ENCODE measurements around the gene KIF21A. TPM values are rescaled to one million over a fixed set of nuclear protein-coding genes. Genes with fewer than 3 reads are reported as not detected.

Gene KIF21A
- total and polyA plus RNA-seq, 2 of the 13 experiments (the other 11 are each of a cell fraction or from before 2014, with no cell fraction given): 20.6 to 39.7 TPM

DNA sequence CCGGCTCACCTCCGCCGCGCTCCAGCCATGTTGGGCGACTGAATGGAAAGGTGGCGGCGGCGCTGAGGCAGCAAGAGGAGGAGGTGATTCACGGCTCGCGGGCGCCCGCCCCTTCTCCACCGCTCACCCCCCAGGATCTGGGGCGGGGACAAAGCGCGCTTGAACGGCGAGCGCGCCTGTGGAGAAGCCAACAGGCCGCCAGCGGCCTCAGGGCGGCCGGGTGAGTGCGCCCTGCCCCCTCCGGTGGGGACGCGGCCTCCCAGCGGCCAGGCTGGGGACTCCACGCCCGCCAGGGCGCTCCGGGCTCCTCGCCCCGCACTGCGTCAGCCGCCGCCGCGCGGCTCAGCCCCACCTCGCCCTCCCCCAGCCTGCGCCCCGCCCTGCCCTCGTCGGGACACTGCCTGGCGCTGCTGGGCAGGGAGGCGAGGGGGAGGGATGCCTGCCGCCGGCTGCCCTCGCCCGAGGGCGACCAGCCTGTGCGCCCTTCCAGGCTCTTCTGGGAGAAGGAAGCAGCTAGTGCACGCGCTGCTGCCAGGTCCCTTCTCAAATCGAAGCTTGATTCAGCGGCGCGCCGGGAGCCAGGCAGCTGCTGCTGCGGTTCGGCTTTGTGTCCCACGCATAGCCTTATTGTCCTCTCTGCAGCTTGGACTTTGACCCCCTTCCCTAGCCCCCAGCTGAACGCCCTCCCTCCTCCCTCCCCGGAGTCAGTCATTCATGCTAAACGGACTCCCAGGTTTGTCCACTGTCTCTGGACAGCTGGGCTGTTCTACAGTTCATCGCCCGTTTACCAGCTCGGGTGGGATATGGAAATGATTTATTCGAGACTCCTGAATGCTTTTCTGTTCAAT lies at the start of gene KIF21A (continued):
- TF ChIP-seq, protein P1, sequence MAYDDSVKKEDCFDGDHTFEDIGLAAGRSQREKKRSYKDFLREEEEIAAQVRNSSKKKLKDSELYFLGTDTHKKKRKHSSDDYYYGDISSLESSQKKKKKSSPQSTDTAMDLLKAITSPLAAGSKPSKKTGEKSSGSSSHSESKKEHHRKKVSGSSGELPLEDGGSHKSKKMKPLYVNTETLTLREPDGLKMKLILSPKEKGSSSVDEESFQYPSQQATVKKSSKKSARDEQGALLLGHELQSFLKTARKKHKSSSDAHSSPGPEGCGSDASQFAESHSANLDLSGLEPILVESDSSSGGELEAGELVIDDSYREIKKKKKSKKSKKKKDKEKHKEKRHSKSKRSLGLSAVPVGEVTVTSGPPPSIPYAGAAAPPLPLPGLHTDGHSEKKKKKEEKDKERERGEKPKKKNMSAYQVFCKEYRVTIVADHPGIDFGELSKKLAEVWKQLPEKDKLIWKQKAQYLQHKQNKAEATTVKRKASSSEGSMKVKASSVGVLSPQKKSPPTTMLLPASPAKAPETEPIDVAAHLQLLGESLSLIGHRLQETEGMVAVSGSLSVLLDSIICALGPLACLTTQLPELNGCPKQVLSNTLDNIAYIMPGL (CRISPR knock-in tag; IDR thresholded peaks at IDR 0.05; ENCODE audit: borderline replicate concordance in 1 of 2, low read depth in 1 of 2): peak; percentile 77 to 85; a peak in 3 of 4 replicates
- TF ChIP-seq TSC22D2 (CRISPR knock-in tag; IDR thresholded peaks at IDR 0.05; ENCODE audit: borderline replicate concordance): peak; percentile 63; the same call in 1 of the 2 replicates
- TF ChIP-seq, protein P2, sequence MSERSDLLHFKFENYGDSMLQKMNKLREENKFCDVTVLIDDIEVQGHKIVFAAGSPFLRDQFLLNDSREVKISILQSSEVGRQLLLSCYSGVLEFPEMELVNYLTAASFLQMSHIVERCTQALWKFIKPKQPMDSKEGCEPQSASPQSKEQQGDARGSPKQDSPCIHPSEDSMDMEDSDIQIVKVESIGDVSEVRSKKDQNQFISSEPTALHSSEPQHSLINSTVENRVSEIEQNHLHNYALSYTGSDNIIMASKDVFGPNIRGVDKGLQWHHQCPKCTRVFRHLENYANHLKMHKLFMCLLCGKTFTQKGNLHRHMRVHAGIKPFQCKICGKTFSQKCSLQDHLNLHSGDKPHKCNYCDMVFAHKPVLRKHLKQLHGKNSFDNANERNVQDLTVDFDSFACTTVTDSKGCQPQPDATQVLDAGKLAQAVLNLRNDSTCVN (CRISPR knock-in tag; IDR thresholded peaks at IDR 0.05; ENCODE audit: borderline replicate concordance): no peak
- TF ChIP-seq TOPORS (CRISPR knock-in tag; IDR thresholded peaks at IDR 0.05): 0 out of 2 replicates have a peak, but pooled peaks have one; percentile 30
- no peak for TF ChIP-seq ZBTB42 (CRISPR knock-in tag; IDR thresholded peaks at IDR 0.05)
- 0 out of 2 replicates have a peak, but pooled peaks have one; percentile 40 for TF ChIP-seq MIER3 (CRISPR knock-in tag; IDR thresholded peaks at IDR 0.05; ENCODE audit: borderline replicate concordance)
- TF ChIP-seq ZNF34 (CRISPR knock-in tag; IDR thresholded peaks at IDR 0.05; ENCODE audit: borderline replicate concordance): 0 out of 2 replicates have a peak, but pooled peaks have one; percentile 39
- TF ChIP-seq ZNF30 (CRISPR knock-in tag; IDR thresholded peaks at IDR 0.05): 0 out of 2 replicates have a peak, but pooled peaks have one; percentile 26
- TF ChIP-seq HOXA7 (CRISPR knock-in tag; IDR thresholded peaks at IDR 0.05): no peak
- TF ChIP-seq PHB2 (IDR thresholded peaks at IDR 0.05; ENCODE audit: partially characterized antibody): no peak
- TF ChIP-seq, protein P3, sequence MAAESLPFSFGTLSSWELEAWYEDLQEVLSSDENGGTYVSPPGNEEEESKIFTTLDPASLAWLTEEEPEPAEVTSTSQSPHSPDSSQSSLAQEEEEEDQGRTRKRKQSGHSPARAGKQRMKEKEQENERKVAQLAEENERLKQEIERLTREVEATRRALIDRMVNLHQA (CRISPR knock-in tag; IDR thresholded peaks at IDR 0.05): no peak
- peak in 1 of 2 experiments; percentile 63; a peak in 1 of 4 replicates for TF ChIP-seq NR2F1 (CRISPR knock-in tag; IDR thresholded peaks at IDR 0.05)
- TF ChIP-seq, protein P4, sequence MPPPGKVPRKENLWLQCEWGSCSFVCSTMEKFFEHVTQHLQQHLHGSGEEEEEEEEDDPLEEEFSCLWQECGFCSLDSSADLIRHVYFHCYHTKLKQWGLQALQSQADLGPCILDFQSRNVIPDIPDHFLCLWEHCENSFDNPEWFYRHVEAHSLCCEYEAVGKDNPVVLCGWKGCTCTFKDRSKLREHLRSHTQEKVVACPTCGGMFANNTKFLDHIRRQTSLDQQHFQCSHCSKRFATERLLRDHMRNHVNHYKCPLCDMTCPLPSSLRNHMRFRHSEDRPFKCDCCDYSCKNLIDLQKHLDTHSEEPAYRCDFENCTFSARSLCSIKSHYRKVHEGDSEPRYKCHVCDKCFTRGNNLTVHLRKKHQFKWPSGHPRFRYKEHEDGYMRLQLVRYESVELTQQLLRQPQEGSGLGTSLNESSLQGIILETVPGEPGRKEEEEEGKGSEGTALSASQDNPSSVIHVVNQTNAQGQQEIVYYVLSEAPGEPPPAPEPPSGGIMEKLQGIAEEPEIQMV (CRISPR knock-in tag; IDR thresholded peaks at IDR 0.05; ENCODE audit: low read depth): no peak
- peak; percentile 74; the same call in 1 of the 2 replicates for TF ChIP-seq ZFP36L1 (CRISPR knock-in tag; IDR thresholded peaks at IDR 0.05)
- peak; percentile 59; the same call in 1 of the 2 replicates for TF ChIP-seq YEATS2 (CRISPR knock-in tag; IDR thresholded peaks at IDR 0.05; ENCODE audit: borderline replicate concordance)
- TF ChIP-seq XBP1 (CRISPR knock-in tag; IDR thresholded peaks at IDR 0.05): no peak
- peak; percentile 85 for TF ChIP-seq ZNF749 (CRISPR knock-in tag; IDR thresholded peaks at IDR 0.05; ENCODE audit: borderline replicate concordance)
- TF ChIP-seq FOXP1 (IDR thresholded peaks at IDR 0.05): no peak
- peak; percentile 25; the same call in 1 of the 2 replicates for TF ChIP-seq FOXP1 (CRISPR knock-in tag; IDR thresholded peaks at IDR 0.05)
- peak; percentile 77 for TF ChIP-seq GTF2F1 (IDR thresholded peaks at IDR 0.05; ENCODE audit: low read length)
- peak; percentile 81 for TF ChIP-seq FOSL2 (CRISPR knock-in tag; IDR thresholded peaks at IDR 0.05)
- TF ChIP-seq SRSF1 (optimal IDR thresholded peaks at IDR 0.05; ENCODE audit: low read depth, low read length): peak; percentile 65
- TF ChIP-seq, protein P5, sequence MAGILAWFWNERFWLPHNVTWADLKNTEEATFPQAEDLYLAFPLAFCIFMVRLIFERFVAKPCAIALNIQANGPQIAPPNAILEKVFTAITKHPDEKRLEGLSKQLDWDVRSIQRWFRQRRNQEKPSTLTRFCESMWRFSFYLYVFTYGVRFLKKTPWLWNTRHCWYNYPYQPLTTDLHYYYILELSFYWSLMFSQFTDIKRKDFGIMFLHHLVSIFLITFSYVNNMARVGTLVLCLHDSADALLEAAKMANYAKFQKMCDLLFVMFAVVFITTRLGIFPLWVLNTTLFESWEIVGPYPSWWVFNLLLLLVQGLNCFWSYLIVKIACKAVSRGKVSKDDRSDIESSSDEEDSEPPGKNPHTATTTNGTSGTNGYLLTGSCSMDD (CRISPR knock-in tag; IDR thresholded peaks at IDR 0.05): no peak
